HL-60 (cell line): Measurements from ENCODE around the gene CADM4.

Source experiments
- DNase-seq, 2 experiments: peaks; one replicate each; pipeline ENCODE4 v3.0.0-alpha.2; 2010 to 2020; ENCODE audit warnings: low read depth in 1 of 2, low spot score in 1 of 2
- H3K27ac ChIP-seq: fragments of 250-450 bp; sonication (Bioruptor Pico); replicated peaks from 2 replicates; pipeline ENCODE4 v1.5.1; 2020; ENCODE audit warnings: mild to moderate bottlenecking, moderate library complexity
- H3K27me3 ChIP-seq: fragments of 250-450 bp; sonication (Bioruptor Pico); 2 replicates; pipeline ENCODE4 v1.5.1; 2021; ENCODE audit warnings: mild to moderate bottlenecking, moderate library complexity; ENCODE audit not compliant: insufficient read depth, poor library complexity, severe bottlenecking
- H3K4me3 ChIP-seq: replicated peaks from 2 replicates; pipeline ENCODE4 v1.5.1; 2011; ENCODE audit warnings: mild to moderate bottlenecking, control low read depth, low read length; ENCODE audit not compliant: insufficient read depth
- CTCF ChIP-seq: IDR thresholded peaks from one replicate; pipeline ENCODE4 v1.5.1; 2011; ENCODE audit warnings: low read length, control low read depth, inconsistent platforms; ENCODE audit not compliant: insufficient read depth
- GABPA ChIP-seq: IDR thresholded peaks from 2 replicates; pipeline ENCODE4 v1.6.1; 2012; ENCODE audit warnings: low read depth
- POLR2AphosphoS5 ChIP-seq: IDR thresholded peaks from 2 replicates; pipeline ENCODE4 v1.6.1; 2012; ENCODE audit warnings: low read depth
- REST ChIP-seq: IDR thresholded peaks from 2 replicates; pipeline ENCODE4 v1.6.1; 2012; ENCODE audit warnings: low read depth; ENCODE audit not compliant: insufficient replicate concordance
- SPI1 ChIP-seq: IDR thresholded peaks from 2 replicates; pipeline ENCODE4 v1.6.1; 2012; ENCODE audit warnings: low read depth, mild to moderate bottlenecking, borderline replicate concordance

Gene CADM4

GRCh38 chr19:43594710-43595604 is 44.7 kb downstream of the CADM4 start:
- no peaks in the 10 kb centered on the region for H3K27me3 ChIP-seq
- peak overlapping the region; percentile 83 for H3K27ac ChIP-seq
- H3K4me3 ChIP-seq, result peak overlapping the region; percentile 77
- no peak for TF ChIP-seq SPI1
- peak; percentile 95 for TF ChIP-seq CTCF
- DNase-seq, result peak; percentile 61 to 74

GRCh38 chr19:43594081-43594697 is 45.5 kb downstream of the CADM4 start:
- Histone ChIP-seq H3K4me3 (peak overlapping the region; percentile 77), H3K27ac (no peak overlapping the region), H3K27me3 (no peaks in the 10 kb centered on the region)
- no peak for TF ChIP-seq CTCF
- TF ChIP-seq POLR2AphosphoS5, result no peak
- no peak for TF ChIP-seq SPI1
- no peak for TF ChIP-seq GABPA
- TF ChIP-seq REST, result no peak
- DNase-seq, result no peak

GRCh38 chr19:43592800-43593350 is 46.8 kb downstream of the CADM4 start:
- TF ChIP-seq SPI1 (no peak), GABPA (no peak), REST (no peak), POLR2AphosphoS5 (no peak), CTCF (no peak)
- no peak overlapping the region for H3K4me3 ChIP-seq
- H3K27me3 ChIP-seq, result no peaks in the 10 kb centered on the region
- H3K27ac ChIP-seq, result no peak overlapping the region
- no peak for DNase-seq
